ENCODE data around the gene INPP5J.
A peak's percentile ranks its signal among the peaks of the same experiment; 100 is the strongest.

Gene INPP5J

DNA sequence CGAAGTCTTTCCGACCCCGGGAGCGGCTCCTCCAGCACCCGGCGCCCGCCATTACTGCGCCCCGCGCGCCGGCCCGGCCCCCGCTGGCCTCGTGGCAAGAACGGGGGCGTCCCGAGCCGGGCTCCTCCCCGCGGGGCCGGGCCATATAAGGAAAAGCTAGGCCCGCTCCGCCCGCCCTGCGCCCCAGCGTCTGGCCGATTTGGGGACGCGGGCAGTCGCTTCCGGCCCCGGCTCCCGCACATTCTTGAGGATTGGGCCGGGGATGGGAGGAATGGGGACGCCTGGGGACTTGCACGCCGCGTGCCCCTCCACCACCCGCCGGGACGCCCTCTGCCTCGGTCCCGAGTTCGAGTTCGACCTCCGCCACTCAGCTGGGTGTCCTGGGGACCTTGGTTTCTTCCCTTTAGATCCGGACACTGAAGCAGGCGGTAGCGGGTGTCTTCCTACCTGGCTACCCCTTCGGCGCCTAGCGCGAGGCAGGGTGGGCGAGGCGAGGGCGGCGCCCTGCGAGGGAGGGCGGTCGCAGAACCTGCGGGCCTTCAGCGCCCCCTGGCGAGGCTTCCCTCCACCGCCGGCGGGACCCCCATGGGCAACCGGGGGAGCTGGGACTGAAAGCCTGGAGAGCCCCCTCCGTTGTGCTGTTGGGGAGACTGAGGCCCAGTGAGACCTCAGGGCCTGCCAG lies 37.8 kb upstream of the INPP5J start:
- no peaks in the 10 kb centered on the region for H3K9me3 Mint-ChIP-seq (ENCODE audit: low read depth)
- H3K27me3 Mint-ChIP-seq: no peaks in the 10 kb centered on the region
- H3K4me3 Mint-ChIP-seq: peak overlapping the region; percentile 94
- H3K36me3 Mint-ChIP-seq: no peaks in the 10 kb centered on the region
- peak overlapping the region; percentile 83 for H3K27ac Mint-ChIP-seq
- H3K4me1 Mint-ChIP-seq (ENCODE audit: low read depth): peaks cover 34% of the 10 kb centered on the region

DNA sequence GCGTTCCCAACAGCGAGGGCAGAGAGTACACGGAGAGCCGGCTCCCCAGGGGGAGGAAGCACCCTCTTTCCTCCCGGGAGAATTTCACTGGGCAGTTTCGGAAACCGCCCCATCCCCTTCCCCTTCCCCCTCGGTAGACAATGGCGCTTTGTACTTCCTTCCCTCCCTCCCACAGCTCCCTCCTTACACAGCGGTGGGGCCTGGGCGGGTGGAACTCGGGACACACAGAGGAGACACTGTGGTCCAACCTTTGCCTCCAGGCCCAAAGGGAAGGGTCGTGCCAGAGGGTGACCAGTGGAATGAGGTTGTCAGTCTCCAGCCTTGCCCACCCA lies 37.3 kb upstream of the INPP5J start:
- H3K4me3 Mint-ChIP-seq: peak overlapping the region; percentile 77
- H3K36me3 Mint-ChIP-seq: no peaks in the 10 kb centered on the region
- H3K4me1 Mint-ChIP-seq (ENCODE audit: low read depth): peaks cover 33% of the 10 kb centered on the region
- peak overlapping the region; percentile 81 for H3K27ac Mint-ChIP-seq
- no peaks in the 10 kb centered on the region for H3K27me3 Mint-ChIP-seq
- H3K9me3 Mint-ChIP-seq (ENCODE audit: low read depth): no peaks in the 10 kb centered on the region

DNA sequence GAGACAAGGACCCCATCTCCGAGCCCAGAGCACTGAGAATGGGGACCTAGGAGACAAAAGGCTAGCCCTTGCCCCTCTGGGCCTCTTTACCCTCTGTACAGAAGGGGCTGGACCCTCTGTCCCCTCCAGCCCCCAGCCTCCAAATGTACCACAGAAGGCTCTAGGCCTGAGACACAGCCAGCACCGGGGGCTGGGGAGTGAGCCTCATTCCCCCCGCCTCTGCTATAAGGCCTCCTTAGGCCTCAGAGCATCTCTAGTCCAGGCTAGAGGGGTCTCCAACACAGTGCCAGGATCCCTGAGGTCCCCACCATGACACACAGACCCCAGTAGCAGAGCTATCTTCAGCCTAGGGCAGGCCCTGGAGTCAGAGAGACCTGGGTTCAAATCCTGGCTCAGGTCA lies 36.8 kb upstream of the INPP5J start:
- Mint-ChIP-seq H3K4me3 (no peak overlapping the region), H3K27ac (no peak overlapping the region), H3K36me3 (no peaks in the 10 kb centered on the region), H3K4me1 (ENCODE audit: low read depth) (peaks cover 30% of the 10 kb centered on the region), H3K27me3 (no peaks in the 10 kb centered on the region), H3K9me3 (ENCODE audit: low read depth) (no peaks in the 10 kb centered on the region)

DNA sequence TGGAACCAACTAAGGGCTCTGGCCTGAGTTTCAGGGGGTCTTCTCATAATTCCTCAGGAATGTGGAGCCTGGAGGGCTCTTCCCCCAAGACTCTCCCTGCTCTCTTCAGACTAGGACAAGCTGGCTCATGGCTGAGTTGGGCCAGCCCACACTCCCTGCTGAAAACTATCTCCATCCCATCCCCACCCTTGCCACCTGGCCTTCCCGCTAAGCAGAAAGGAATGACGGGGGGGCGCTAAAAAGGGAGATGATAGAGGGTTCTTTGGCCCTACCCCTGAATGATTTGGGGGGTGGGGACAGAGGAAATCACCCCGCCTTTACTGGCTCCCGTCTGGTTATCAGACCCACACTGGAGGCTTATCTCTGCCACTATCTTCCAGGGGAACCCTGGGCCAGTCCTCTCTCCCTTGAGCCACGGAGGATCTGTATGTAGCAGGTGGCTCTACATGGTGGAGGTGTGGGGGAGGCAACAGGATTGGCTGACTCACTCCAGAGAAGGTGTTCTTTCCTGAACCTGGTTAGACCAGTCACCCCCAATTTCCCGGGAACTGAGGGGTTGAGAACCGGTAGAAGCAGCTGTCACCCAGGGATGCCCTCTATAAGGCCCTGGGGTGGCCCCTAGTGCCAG lies 35.9 kb upstream of the INPP5J start:
- no peak overlapping the region for H3K27ac Mint-ChIP-seq
- H3K4me1 Mint-ChIP-seq (ENCODE audit: low read depth): peaks cover 26% of the 10 kb centered on the region
- no peak overlapping the region for H3K4me3 Mint-ChIP-seq
- H3K9me3 Mint-ChIP-seq (ENCODE audit: low read depth): no peaks in the 10 kb centered on the region
- H3K27me3 Mint-ChIP-seq: no peaks in the 10 kb centered on the region
- H3K36me3 Mint-ChIP-seq: no peaks in the 10 kb centered on the region

DNA sequence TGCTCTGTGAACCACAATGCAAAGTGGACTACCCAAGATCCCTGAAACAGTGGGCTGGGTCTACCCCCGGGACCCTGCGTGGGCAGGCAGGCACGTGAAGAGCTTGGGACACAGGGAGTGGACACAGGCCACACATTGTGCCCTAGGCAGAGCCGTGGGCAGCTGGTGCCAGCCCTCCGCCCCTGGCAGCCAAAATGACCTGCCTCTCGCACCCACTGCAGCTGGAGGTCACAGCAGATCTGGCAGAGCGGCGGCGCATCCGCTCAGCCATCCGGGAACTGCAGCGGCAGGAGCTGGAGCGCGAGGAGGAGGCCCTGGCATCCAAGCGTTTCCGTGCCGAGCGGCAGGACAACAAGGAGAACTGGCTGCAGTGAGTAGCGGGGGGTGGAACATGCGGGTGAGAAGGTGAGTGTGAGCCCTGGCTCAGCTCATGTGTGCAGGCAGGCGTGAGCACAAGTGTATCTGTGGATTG lies 35.0 kb upstream of the INPP5J start:
- Mint-ChIP-seq H3K4me1 (ENCODE audit: low read depth) (peaks cover 16% of the 10 kb centered on the region), H3K9me3 (ENCODE audit: low read depth) (no peaks in the 10 kb centered on the region), H3K27ac (no peak overlapping the region), H3K27me3 (no peaks in the 10 kb centered on the region), H3K36me3 (no peaks in the 10 kb centered on the region), H3K4me3 (no peak overlapping the region)

DNA sequence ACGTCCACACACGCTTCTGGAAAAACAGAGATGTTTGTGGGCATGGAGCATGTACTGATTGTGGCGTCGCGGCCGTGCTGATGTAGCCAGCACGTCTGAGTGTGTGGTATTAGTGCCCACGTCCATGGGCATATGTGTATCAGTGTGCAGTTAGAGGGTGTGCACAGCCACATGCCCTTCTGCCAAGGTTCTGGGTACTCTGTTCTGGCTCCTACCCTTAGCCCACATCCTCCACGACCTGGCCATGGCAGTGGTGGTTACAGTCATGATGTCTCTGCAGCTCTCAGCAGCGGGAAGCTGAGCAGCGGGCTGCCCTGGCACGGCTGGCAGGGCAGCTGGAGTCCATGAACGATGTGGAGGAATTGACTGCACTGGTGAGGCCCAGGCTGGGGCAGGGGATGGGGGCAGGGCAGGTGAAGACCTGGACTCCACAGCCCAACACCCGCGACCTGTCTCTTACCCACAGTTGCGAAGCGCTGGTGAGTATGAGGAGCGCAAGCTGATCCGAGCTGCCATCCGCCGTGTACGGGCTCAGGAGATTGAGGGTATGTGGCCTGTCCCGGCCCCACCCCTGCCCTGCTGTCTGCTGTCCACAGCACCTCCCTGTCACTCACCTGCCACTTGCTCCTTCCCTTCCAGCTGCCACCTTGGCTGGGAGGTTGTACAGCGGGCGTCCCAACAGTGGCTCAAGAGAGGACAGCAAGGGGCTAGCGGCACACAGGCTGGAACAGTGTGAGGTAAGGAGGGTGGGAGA lies 34.4 kb upstream of the INPP5J start:
- H3K36me3 Mint-ChIP-seq: no peaks in the 10 kb centered on the region
- peaks cover 12% of the 10 kb centered on the region for H3K4me1 Mint-ChIP-seq (ENCODE audit: low read depth)
- no peaks in the 10 kb centered on the region for H3K9me3 Mint-ChIP-seq (ENCODE audit: low read depth)
- no peaks in the 10 kb centered on the region for H3K27me3 Mint-ChIP-seq
- H3K4me3 Mint-ChIP-seq: no peak overlapping the region
- no peak overlapping the region for H3K27ac Mint-ChIP-seq

DNA sequence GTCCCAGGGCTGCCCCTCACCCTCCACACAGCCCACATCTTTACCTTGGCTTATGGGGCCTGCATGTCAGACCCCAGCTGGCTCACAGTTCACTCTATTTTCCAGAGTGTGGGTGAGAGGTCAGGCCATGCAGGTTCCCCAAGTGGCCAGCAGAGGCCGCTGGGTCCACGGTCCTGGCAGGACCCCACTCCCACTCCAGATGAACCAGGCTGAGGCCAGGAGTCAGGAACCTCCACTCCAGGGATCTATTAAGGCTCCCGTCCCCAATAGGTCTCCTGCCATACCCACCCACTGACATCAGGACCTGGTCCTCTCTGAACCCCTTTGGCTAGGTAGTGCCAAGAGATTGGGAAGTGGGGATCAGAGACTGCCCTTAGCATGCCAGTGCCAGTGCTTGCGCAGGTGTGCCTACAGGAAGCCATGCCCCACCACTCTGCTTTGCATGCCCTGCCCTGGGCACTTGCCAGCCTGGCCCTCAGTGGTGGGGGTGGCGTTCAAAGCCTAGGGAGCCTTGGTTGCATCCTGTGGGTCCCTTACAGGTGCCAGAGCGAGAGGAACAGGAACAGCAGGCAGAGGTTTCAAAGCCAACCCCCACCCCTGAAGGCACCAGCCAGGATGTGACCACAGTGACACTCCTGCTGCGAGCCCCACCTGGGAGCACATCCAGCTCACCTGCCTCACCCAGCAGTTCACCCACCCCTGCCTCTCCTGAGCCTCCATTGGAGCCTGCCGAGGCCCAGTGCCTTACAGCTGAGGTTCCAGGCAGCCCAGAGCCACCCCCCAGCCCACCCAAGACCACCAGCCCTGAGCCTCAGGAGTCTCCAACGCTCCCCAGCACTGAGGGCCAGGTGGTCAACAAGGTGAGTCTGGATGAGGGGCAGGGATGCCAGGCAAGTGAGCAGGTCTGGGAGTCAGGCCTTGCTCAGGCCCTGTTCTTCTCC lies 33.3 kb upstream of the INPP5J start:
- Mint-ChIP-seq H3K36me3 (no peaks in the 10 kb centered on the region), H3K27me3 (no peaks in the 10 kb centered on the region), H3K9me3 (ENCODE audit: low read depth) (no peaks in the 10 kb centered on the region), H3K4me3 (no peak overlapping the region), H3K27ac (no peak overlapping the region), H3K4me1 (ENCODE audit: low read depth) (peaks cover 2% of the 10 kb centered on the region)

DNA sequence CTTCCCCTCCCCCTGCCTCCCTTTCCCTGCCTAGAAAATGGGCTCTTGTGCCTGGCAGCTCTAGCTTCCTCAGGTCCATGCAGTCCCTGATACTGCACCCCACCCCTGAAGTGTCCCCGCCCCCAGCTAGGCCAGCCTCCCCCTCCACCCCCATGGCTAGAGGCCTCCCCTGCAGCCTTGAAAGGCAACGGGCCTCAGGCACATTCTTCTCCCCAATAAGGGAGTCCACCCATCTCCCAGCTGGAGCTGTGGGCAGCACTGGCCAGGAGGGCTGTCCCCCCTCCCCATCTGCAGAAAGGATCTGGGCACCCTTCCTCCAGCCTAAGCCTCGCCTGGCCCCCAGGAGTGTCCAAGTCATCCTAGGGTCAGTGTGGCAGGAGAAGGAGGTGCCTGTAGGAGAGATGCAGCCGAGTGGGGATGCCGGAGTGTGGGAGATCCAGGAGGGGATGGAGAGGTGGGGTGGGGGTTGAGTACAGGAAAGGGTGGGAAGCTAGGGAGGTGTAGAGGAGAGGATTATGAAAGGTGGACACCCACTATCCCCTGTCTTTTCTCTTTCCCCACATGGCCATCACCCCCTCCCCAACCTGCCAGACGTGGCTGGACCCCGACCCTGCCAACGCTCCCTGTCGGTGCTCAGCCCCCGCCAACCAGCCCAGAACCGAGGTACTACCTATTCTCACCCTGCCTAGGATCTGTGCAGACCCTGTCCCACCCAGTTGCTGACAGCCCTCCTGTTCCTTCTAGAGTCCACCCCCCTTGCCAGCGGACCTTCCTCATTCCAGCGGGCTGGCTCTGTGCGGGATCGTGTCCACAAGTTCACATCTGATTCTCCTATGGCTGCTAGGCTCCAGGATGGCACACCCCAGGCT lies 32.3 kb upstream of the INPP5J start:
- H3K27ac Mint-ChIP-seq: no peak overlapping the region
- no peak overlapping the region for H3K4me3 Mint-ChIP-seq
- no peaks in the 10 kb centered on the region for H3K4me1 Mint-ChIP-seq (ENCODE audit: low read depth)
- H3K27me3 Mint-ChIP-seq: no peaks in the 10 kb centered on the region
- H3K36me3 Mint-ChIP-seq: no peaks in the 10 kb centered on the region
- H3K9me3 Mint-ChIP-seq (ENCODE audit: low read depth): no peaks in the 10 kb centered on the region

DNA sequence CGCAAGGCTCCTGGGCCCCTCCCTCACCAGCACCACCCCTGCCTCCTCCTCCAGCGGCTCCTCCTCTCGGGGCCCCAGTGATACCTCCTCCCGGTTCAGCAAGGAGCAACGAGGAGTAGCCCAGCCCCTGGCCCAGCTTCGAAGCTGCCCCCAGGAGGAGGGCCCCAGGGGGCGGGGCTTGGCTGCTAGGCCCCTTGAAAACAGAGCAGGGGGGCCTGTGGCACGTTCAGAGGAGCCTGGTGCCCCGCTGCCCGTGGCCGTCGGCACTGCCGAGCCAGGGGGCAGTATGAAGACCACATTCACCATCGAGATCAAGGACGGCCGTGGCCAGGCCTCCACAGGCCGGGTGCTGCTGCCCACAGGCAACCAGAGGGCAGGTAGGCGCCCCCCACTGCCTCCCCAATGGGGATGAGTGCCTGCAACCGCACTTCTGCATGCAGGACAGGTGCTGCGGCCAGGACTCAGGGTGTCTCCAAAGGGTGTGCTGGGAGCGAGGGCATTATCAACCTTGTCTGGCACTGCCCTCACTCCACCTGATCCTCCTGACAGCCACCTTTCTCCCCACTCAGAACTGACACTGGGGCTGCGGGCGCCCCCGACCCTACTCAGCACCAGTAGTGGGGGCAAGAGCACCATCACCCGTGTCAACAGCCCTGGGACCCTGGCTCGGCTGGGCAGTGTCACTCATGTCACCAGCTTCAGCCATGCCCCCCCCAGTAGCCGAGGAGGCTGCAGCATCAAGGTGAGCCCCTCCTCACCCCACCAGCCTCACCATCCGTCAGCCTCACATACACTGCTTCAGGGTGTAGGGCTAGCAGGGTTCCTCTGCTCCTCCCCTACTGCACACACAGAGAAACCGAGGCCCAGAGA lies 31.4 kb upstream of the INPP5J start:
- no peaks in the 10 kb centered on the region for H3K9me3 Mint-ChIP-seq (ENCODE audit: low read depth)
- no peaks in the 10 kb centered on the region for H3K4me1 Mint-ChIP-seq (ENCODE audit: low read depth)
- H3K27ac Mint-ChIP-seq: no peak overlapping the region
- no peak overlapping the region for H3K4me3 Mint-ChIP-seq
- H3K27me3 Mint-ChIP-seq: no peaks in the 10 kb centered on the region
- no peaks in the 10 kb centered on the region for H3K36me3 Mint-ChIP-seq

DNA sequence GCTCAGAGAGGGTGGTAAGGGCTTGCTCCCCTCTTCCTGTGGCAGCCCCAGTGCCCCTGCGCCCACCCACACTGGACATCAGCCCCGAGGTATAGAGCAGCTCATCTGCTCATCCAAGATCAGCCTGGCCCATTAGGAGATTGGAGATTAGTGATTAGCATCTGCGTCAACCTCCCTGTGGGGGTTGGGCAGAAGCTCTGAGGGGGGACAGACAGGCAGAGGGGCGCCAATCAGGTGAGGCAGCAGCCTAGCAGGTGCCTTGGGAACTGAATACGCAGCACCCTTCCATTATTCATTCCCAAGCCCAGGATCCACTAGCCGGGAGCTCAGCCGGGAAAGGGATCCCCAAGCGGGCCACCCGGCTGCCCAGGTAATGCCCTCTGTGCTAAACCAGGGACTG lies 30.6 kb upstream of the INPP5J start:
- Mint-ChIP-seq H3K27ac (no peak overlapping the region), H3K4me1 (ENCODE audit: low read depth) (no peaks in the 10 kb centered on the region), H3K36me3 (no peaks in the 10 kb centered on the region), H3K4me3 (no peak overlapping the region), H3K27me3 (no peaks in the 10 kb centered on the region), H3K9me3 (ENCODE audit: low read depth) (no peaks in the 10 kb centered on the region)

DNA sequence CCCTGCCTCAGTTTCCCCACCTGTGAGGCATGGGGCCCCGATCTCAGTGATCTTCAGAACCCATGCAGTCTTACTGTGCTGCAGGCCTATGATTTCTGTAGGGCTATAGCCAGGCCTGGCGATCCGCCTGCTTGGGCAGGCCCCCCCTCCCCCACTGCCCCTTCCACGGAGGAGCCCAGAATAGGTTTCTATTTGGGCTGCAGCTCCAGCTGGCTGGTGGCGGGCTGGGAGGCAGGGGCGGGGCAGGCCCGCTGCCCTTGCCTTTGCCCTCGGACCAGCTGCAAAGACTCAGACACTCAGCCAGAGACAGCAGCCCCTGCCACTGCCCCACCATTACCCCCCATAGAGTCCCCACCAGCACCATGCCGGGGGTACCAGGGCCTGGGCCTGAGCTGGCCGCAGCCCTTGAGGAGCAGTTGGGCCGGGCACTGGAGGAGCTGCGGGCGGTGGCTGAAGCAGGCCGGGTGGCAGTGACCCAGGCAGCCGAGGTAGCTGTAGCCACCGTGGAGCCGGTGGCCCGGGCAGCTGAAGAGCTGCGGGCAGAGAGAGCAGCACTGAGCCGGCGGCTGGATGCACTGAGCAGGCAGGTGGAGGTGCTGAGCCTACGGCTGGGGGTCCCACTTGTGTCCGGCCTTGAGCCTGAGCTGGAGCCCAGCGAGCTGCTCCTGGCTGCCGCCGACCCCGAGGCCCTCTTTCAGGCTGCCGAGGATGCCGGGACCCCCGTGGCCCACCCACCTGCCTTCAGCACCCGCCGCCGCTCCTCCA lies 29.5 kb upstream of the INPP5J start:
- Mint-ChIP-seq H3K36me3 (no peaks in the 10 kb centered on the region), H3K9me3 (ENCODE audit: low read depth) (no peaks in the 10 kb centered on the region), H3K27ac (no peak overlapping the region), H3K4me1 (ENCODE audit: low read depth) (no peaks in the 10 kb centered on the region), H3K27me3 (no peaks in the 10 kb centered on the region), H3K4me3 (no peak overlapping the region)

DNA sequence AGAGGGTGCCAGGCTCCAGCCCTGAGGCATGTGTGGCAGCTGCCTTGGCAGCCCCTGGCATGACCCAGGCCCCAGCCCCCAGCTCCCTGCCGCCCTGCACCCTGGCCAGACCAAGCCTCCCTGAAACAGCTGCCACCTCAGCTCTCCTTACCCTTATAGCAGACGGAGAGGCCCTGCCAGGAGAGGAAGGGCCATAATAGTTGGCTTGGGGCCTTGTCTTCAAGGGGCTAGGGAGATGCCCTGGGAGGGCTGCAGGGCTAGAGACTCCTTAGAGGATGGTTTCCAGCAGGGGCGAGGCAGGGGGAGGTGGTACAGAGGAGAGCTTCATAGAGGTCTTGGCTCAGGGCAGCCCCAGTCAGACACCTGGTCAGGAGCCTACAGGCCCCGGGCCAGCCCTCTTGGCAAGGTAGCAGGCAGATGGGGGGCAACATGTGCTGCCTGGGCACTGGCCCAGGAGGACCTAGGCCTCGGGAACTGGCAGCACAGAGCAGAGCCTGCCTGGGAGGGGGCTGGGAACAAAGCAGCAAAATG lies 28.7 kb upstream of the INPP5J start:
- Mint-ChIP-seq H3K4me3 (no peak overlapping the region), H3K36me3 (no peaks in the 10 kb centered on the region), H3K9me3 (ENCODE audit: low read depth) (no peaks in the 10 kb centered on the region), H3K27me3 (no peaks in the 10 kb centered on the region), H3K27ac (no peak overlapping the region), H3K4me1 (ENCODE audit: low read depth) (no peaks in the 10 kb centered on the region)

DNA sequence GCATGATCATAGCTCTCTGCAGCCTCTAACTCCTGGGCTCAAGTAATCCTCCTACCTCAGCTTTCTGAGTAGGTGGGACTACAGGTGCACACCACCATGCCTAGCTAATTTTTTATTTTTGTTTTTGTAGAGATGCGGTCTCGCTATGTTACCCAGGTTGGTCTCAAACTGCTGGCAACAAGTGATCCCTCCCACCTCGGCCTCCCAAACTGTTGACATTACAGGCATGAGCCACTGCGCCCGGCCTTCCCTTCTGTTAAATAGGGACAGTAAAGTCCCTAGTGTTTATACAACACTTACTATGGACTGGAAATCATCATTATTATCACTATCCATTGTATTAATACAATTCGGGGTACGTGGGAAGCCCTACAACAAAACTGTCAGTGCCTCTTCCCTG lies 28.0 kb upstream of the INPP5J start:
- Mint-ChIP-seq H3K4me1 (ENCODE audit: low read depth) (no peaks in the 10 kb centered on the region), H3K27ac (no peak overlapping the region), H3K9me3 (ENCODE audit: low read depth) (no peaks in the 10 kb centered on the region), H3K36me3 (no peaks in the 10 kb centered on the region), H3K27me3 (no peaks in the 10 kb centered on the region), H3K4me3 (no peak overlapping the region)

Measured in activated naive CD8-positive, alpha-beta T cell (primary cell).